Cardiac atrium fibroblast (primary cell): Measurements from ENCODE around the gene IL1RAPL2. TPM values are rescaled to one million over a fixed set of nuclear protein-coding genes. Genes with fewer than 3 reads are reported as not detected.

Experiments
- total RNA-seq: library from RNA; depleted of rRNA; stranded (reverse); fragments of >200 nt; gene quantifications from 2 replicates; pipeline ENCODE4 v1.2.3, GENCODE V29; 2015

IL1RAPL2 gene
- total RNA-seq: 0.36 TPM in 1 of 2 replicates, not detected in the other

GRCh38 chrX:104565791-104566680 is at the start of gene IL1RAPL2:
IL1RAPL2 (plus strand) TSS chrX:104566199.

GRCh38 chrX:105220636-105221035 is 654.6 kb downstream of the IL1RAPL2 start, which contains the start of gene TEX13A:
TEX13A (minus strand) TSS chrX:105220694; CDS start chrX:105220397, 297 bp downstream.

